Activated CD4-positive, CD25-positive, alpha-beta regulatory T cell (primary cell): ENCODE results near the gene PCBP3.

ENCODE experiments used
- DNase-seq, 4 experiments: peaks; one replicate each; lab custom pipeline; 2025; lab: John Stamatoyannopoulos, UW

The PCBP3 gene

GRCh38 chr21:45861156-45861870, 217.8 kb downstream of the PCBP3 start:
- no peak for DNase-seq

DNA sequence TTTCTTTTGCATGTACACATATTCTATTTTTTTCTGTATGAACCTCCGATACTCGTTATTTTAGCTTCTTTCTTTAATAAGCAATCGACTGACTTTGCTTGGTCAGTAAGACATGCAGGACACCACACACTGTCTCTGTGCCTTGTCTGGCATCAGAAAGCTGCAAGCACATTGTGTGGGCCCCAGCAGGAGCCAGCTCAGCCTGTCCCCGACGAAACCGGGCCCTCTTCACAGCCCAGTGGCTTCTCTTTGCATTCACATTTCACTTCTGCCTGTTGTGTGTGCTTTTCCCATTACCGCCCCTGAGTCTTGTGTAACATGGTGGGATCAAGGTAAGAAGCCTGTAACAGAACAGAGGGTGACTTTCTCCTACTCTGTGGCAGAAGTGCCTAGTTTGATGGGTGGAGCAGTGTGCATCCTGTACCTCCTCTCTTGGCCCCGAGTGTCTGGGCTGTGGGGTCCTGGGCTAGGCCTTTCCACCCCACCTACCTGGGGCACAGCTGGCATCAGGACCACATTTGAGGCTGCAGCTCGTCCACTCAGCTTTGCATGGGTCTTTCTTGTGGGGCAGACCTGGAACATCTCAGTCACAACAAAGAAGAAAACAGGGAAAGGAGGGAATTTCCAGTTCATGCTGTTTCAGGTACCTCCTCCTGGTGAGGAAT, 219.2 kb downstream of the PCBP3 start:
- no peak for DNase-seq

- no peak for DNase-seq
These were observed 219.7 kb downstream of the PCBP3 start for GRCh38 chr21:45863267-45863666.

- no peak for DNase-seq
These were observed 220.2 kb downstream of the PCBP3 start for GRCh38 chr21:45863751-45864150.

DNA sequence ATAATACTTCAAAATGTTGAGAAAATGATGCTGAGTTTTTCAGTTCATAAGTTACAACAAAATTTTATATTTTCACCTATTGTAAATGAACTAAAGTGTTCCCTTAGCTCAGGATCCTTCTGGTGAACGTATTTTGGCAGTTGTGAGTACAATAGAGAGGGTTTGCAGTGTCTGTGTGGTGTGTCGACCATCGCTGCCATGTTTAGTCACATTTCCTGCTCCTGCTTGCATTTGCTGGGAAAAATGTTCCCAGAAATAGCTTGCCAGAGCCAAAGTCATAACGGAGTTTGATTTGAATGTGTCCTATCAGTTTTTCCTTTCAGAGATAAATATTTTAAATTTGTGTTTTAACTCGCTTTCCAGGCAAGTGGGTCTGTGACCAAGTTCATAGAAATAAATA, 220.9 kb downstream of the PCBP3 start:
- no peak for DNase-seq

DNA sequence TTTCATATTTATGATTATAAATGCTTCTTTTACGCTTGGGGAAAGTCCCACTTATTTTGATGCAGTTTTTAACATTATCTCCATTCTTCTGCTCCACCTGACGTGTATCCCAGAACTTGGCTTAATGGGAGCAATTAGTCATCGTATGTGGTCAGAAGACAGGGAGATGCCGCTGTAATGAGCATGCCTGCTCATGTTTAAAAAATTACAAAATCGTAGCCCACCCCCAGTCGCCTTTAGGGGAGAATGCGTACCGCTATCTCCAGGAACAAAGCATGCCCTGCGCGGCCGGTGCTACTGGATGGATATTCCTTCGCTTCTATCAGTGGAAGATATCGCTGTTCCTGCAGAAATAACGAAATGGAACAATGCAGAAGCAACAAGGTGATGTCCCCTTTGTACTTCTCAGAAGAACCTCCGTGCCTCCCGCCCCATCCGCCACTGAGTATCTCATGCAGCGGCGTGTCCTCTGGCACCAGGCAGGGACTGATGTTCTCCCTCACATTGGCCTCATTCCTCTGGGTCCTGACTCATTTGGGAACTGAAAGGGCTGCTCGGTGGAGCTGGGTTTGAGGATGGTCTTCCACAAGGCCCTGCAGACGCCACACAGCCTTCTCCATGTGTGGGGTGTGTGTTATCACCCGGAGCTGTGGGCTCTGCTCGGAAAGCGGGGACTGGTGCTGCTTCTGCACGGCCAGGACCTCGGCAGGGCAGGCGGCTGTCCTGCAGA, 221.7 kb downstream of the PCBP3 start:
- DNase-seq, result no peak

DNA sequence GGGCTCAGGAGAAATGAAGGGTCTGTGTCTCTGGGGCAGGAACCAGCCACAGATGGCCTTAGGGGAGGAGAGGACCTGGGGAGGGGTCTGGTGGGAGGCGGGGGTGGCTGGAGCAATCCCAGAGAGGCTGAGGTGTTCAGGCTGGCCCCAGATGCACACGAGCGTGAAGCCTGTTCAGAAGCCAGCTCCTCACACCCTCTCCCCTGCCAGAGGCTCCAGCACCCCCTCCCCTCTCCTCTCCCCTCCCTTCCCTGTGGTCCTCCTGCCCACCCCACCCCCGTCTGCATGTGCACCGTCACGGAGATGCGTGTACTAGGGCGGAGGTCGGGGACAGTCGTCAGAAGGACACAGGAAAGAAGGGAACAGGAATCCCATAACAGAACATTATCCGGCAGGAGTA, 223.0 kb downstream of the PCBP3 start:
- no peak for DNase-seq

DNA sequence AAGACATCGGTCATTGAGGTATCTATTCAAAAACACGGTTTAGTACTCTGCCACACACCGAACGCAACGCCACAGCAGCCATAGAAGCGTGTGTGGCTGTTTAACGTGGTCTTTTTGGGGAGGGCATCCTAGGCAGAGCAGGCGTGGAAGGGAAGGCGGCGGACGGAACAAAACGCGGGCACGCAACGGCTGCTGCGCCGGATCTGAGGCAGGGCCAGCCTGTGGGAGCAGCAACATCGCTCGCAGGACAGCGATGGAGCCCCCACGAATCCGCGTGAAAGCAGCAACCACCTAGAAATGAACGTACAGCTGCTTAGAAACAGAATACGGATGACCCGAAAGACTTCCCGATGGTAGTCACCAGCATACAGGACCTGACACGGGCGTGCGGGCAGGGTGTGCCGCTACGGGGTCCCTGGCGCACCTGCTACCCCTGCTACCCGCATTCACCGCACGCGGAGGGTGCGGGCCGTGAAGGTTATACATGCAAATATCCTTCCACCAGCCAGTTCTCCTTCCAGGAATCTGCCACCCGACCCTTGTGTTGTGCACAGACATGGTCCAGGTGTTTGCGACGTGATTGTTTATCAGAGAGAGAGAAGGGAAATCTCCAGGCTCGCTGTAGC, 223.6 kb downstream of the PCBP3 start:
- no peak for DNase-seq

DNA sequence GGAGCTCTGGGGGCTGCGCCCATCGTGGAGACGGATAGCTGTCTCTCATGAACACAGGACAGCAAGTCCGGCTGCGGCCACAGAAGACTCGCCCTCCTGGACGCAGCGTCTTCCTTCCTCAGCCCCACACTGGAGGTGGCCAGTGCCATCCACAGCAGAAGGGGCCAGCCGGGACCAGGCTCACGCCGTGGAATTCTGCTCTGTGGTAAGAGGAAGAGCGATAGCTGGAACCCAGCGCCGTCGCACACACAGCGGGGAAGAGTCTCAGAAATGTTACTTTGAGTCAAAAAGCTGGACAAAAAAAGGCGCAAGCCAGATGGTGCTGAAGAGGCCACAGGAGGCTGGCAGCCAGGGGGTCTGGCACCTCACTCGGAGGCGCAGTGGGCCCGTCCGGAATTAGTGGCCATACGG, 224.2 kb downstream of the PCBP3 start:
- DNase-seq, result no peak

DNA sequence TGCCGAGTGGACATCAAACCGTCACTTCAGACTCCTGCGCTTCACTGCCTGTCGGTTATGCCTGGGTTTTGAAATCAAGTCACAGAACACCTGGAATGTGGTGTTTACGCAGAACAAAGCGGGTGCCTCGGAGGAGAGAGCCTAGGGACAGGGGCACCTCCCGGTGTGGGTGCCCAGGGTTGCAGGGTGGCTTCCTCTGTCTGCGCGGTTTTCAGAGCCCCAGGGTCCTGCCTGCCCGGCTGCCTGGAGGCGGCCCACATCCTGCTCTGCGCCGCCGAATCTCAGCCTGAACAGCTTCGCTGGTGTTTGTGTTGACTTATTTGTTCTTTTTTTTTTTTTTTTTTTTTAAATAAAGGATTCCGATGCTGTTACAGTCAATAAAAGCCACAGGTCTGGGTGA, 224.6 kb downstream of the PCBP3 start:
- DNase-seq, result no peak

DNA sequence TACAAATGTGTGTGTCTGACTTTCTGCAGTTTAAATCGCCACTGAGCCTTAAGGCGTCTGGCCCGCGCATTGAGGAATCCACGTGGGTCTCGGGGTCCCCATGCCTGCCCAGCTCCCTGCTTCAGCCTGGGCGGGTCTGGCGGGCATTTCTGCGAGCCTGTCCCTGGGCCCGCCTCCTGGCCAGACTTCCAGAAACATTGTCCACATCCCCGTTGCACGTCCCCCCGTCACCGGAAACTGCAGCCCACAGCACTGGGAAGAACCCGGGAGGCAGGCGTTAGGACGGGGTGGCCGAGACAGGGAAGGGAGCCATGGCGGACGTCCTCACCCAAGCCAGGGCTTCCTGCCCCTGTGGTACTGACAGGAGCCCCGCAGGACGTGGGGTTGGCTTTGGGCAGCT, 225.0 kb downstream of the PCBP3 start:
- no peak for DNase-seq

DNA sequence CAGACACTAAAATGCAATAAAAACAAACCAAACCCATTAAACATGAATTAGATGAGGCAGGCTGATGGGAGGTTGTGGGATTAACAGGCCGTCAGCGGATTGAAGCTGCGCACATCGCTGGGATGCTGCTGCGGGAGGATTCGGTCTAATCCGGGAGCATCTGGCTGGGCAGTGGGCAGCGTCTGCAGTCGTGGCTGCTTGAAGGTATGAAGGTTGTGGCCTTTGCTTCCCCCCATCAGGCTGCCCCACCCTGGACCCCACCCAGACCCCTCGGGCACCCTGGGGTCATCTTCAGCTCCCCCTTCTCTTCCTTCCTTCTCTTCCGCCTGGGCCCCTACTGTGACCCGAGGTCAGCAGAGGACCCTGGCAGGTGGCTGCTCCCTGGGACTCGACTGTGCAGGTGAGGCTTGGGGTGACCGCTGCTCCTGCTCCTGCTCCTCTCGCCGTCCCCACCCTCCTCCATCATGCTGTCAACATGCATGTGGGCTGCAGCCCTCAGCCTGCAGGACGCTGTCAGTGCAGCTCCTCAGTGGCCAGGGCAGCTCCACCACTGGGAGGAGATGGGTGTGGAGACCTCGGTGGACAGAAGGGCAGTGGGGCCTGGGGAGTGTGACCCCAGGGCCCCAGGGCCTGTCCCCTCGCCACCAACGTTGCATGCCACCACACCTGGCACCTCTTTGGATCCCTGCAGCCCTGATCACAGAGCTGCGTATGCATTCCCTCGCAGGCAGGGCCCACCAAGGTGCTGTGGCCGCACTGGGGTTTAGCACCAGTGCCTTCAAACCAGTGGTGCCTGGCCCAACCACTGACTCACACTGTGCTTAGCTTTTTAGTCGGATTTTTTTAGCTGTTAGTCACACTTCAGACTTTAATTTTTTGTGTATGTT, 225.8 kb downstream of the PCBP3 start:
- DNase-seq, result no peak

- no peak for DNase-seq
These were observed 226.9 kb downstream of the PCBP3 start for GRCh38 chr21:45870421-45870820.

DNA sequence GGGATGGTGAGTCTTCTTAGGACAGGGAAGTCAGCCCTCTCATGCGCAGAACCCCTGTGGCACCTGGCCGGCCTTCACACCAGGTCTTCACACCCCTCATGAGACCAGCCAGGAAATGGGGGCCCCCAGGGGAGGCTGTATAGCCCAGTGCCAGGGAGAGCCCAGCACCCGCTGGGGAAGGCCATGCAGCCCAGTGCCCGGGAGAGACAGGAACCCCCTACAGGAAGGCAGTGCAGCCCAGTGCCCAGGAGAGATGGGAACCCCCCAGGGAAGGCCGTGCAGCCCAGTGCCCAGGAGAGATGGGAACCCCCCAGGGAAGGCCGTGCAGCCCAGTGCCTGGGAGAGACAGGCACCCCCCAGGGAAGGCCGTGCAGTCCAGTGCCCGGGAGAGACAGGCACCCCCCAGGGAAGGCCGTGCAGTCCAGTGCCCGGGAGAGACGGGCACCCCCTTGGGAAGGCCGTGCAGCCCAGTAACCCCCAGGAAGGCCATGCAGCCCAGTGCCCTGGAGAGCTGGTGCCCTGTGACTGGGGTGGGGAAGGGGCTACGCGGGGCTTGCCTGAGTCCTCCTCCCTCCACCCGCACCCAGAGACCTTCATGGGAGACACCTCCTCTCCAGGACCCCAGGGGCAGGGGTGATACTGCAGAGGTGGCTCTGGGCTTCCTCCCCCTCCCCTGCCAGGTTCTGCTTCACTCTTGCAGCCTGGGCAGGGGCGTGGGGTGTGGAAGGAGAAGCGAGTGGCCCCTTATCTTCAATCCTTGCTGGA, 227.5 kb downstream of the PCBP3 start:
- DNase-seq, result no peak

DNA sequence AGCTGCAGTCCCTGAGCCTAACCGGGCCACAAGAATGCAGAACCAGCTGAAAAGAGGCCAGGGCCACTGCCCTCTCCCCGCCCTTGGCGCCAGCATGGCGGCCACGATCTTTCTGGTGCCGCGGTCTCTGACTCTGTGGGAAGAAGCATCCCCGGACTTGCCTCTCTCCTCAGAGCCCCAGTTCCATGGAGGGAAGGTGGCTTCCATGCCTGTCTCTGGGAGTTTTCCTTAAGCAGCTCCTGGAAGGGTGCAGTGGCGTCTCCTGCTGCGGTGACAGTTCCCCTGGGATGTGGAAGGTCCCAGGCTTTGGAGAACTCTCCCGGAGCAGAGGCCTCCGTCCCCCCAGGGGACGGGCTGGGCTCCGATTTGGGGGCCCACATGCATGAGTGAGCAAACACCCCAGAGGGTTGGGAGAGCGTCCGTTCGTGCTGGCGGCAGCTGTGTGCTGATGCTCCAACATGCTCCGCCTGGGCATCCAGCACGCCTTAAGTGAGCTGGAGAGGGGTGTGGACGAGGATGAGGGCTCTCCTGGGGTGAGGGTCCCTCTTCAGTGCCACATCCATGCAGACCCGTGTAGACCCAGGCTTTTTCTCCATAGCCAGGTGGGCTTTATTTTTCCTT, 228.2 kb downstream of the PCBP3 start:
- DNase-seq, result no peak

DNA sequence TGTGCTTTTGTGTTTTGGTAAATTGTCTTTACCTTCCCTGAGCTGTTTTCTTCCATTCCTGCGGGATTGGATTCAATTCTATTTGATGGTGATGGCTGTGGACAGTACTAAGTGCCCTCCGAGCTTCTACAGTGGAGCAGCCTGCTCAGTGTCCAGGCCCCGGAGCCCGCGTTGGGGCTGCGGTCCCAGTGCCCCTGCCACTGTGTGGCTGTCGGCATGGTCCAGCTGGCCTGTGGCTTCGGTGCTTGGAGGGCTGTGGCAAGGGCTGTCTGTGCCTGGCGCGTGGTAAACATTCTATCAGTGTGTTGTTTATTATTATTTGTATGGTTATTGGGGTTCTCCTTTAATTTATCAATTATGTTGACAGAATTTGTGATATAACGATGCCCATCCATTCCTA, 228.9 kb downstream of the PCBP3 start:
- DNase-seq, result no peak

DNA sequence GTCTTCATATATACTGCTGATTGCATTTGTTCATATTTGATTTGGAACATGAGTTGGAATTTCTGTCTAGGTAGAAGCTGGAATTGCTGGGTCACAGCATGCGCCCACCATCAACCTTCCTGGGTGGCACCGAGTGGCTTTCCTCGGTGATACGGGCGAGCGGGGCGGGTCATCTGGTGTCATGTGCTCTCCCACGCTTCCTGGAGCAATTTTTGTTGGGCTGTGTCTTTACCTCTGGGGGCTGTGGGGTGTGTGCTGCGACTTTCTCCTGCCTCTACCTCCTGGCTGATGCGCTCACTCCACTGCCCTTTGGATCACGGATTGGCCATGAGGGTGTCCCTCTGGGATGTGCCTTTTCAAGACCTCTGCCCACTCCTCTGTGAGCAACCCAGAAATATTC, 229.4 kb downstream of the PCBP3 start:
- no peak for DNase-seq

- DNase-seq, result no peak
These were observed 229.9 kb downstream of the PCBP3 start for GRCh38 chr21:45873418-45873817.

- DNase-seq, result no peak
These were observed 230.3 kb downstream of the PCBP3 start for GRCh38 chr21:45873866-45874265.

- no peak for DNase-seq
These were observed 231.3 kb downstream of the PCBP3 start for GRCh38 chr21:45874716-45875415.
